Measurements from ENCODE around the gene POPDC3. TPM values are rescaled to one million over a fixed set of nuclear protein-coding genes. Genes with fewer than 3 reads are reported as not detected.

POPDC3 gene
- total RNA-seq, 1 donor from 2014 or later: 10.9 TPM

DNA sequence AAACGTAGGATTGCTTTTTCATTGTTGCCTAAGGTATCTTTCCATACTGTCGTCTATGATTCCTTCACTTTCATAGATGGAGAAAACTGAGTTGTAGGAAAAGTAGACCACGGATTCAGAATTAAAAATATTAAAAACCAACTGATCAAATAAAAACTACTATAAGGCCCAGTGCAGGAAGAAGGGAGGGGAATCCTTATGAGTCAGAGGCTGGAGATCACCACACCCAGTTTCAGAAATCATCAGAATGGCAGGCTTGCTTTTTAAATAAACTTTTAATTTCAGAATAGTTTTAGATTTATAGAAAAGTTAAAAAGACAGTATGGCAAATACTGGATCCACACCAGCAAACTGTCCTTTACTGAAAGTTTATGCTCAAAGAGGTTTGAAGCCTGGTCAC, 32.0 kb upstream of the POPDC3 start:
- H3K27me3 Mint-ChIP-seq (ENCODE audit: unreplicated experiment): no peaks in the 10 kb centered on the region
- H3K27ac Mint-ChIP-seq (ENCODE audit: unreplicated experiment): no peak overlapping the region
- DNase-seq: no peak
- TF ChIP-seq, protein P1, sequence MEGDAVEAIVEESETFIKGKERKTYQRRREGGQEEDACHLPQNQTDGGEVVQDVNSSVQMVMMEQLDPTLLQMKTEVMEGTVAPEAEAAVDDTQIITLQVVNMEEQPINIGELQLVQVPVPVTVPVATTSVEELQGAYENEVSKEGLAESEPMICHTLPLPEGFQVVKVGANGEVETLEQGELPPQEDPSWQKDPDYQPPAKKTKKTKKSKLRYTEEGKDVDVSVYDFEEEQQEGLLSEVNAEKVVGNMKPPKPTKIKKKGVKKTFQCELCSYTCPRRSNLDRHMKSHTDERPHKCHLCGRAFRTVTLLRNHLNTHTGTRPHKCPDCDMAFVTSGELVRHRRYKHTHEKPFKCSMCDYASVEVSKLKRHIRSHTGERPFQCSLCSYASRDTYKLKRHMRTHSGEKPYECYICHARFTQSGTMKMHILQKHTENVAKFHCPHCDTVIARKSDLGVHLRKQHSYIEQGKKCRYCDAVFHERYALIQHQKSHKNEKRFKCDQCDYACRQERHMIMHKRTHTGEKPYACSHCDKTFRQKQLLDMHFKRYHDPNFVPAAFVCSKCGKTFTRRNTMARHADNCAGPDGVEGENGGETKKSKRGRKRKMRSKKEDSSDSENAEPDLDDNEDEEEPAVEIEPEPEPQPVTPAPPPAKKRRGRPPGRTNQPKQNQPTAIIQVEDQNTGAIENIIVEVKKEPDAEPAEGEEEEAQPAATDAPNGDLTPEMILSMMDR (IDR thresholded peaks at IDR 0.05; ENCODE audit: partially characterized antibody, unreplicated experiment): no peak
- H3K36me3 Mint-ChIP-seq (ENCODE audit: unreplicated experiment): no peaks in the 10 kb centered on the region
- H3K4me3 Mint-ChIP-seq (ENCODE audit: unreplicated experiment): no peak overlapping the region
- no peaks in the 10 kb centered on the region for H3K9me3 Mint-ChIP-seq (ENCODE audit: unreplicated experiment)
- peaks cover 8% of the 10 kb centered on the region for H3K4me1 Mint-ChIP-seq (ENCODE audit: low read depth, unreplicated experiment)

DNA sequence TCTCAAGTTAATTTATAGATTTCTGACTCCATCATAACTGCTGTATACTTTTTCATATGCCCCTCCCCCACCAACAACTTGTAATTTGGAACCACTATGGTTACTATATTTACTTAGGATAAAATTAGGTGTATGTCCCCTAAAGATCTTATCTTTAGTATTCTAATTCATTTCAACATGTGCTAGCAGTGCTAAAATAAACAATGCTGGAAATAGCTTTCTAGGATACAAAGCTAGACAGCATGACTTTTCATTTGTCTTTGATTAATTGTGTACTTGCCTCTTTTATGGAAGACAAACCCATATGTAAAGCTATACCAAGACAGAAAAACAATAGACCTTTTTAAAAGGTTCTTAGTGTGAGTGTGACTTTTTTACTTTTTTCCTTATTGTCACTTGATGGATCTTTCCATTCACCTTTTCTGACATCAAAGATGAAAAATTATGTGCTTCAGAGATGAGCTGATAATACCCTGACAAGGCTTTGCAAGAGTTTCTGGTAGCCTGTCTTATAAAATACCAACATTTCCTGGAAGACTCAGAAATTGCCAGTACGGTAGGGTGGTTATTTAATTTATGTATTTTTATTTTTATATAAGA, 31.2 kb upstream of the POPDC3 start:
- Mint-ChIP-seq H3K36me3 (ENCODE audit: unreplicated experiment) (no peaks in the 10 kb centered on the region), H3K4me3 (ENCODE audit: unreplicated experiment) (no peak overlapping the region), H3K27me3 (ENCODE audit: unreplicated experiment) (peaks cover 2% of the 10 kb centered on the region), H3K4me1 (ENCODE audit: low read depth, unreplicated experiment) (peaks cover 8% of the 10 kb centered on the region), H3K27ac (ENCODE audit: unreplicated experiment) (no peak overlapping the region), H3K9me3 (ENCODE audit: unreplicated experiment) (no peaks in the 10 kb centered on the region)
- no peak for DNase-seq
- TF ChIP-seq, protein P1 (IDR thresholded peaks at IDR 0.05; ENCODE audit: partially characterized antibody, unreplicated experiment): no peak

DNA sequence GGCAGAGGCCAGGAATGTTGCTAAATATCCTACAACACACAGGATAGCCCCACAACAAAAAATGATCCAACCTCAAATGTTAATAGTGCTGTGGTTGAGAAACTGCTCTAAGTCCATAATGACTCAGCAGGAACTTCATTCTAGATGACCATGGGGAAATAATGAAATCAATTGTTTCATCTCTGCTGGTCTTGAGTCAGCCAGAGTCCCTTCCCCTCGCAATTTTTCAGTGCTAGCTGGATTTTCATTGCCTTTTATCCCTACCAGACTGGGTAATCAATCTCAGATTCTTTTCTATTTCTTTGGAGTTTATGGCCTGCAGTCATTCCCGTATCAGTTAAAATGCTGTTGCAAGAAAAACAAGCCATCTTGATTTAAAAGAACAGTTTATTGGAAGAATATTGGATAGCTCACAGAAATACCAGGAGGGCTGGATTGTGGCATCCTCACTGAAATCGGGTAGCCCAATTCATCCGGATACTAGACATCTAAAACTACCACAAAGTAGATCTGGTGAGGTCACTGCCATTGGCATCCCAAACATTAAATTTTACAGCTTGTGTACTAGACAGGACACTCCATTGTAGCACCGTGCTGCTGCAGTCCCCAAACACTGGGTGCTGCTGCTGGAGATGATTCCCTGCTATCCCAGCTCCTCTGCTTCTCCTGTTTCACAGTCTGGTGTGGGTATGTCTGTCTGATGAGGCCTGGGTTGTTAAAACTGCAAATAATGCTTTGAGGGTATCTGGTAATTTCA, 30.3 kb upstream of the POPDC3 start:
- Mint-ChIP-seq H3K36me3 (ENCODE audit: unreplicated experiment) (no peaks in the 10 kb centered on the region), H3K4me3 (ENCODE audit: unreplicated experiment) (no peak overlapping the region), H3K9me3 (ENCODE audit: unreplicated experiment) (no peaks in the 10 kb centered on the region), H3K27me3 (ENCODE audit: unreplicated experiment) (peaks cover 2% of the 10 kb centered on the region), H3K27ac (ENCODE audit: unreplicated experiment) (no peak overlapping the region), H3K4me1 (ENCODE audit: low read depth, unreplicated experiment) (peaks cover under 1% of the 10 kb centered on the region)
- no peak for DNase-seq
- TF ChIP-seq, protein P1 (IDR thresholded peaks at IDR 0.05; ENCODE audit: partially characterized antibody, unreplicated experiment): no peak

DNA sequence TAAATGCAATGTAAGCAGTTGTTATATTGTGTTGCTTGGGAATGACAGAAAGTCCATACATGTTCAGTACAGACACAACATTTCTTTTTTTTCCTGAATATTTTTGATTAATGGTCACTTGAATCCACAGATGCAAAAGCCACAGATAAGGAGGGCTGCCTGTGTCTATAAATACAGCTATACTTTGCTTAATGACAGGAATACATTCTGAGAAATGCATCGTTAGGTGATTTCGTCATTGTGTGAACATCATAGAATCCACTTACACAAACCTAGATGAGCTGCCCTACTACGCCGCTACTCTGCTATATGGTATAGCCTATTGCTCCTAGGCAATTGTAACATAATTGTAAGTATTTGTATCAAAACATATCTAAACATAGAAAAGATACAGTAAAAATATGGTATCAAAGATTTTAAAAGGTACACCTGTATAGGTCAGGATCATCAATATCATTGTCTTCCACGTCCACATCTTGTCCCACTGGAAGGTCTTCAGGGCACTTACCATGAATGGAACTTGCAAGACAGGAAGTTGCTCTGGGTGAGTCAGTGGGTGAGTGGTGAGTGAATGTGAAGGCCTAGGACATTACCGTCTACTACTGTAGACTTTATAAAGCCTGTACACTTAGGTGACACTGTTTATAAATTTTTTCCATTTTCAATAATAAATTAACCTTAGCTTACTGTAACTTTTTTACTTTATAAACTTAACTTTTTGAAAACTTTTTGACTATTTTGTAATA, 27.9 kb upstream of the POPDC3 start:
- TF ChIP-seq, protein P1 (IDR thresholded peaks at IDR 0.05; ENCODE audit: partially characterized antibody, unreplicated experiment): no peak
- Mint-ChIP-seq H3K36me3 (ENCODE audit: unreplicated experiment) (no peaks in the 10 kb centered on the region), H3K27me3 (ENCODE audit: unreplicated experiment) (peaks cover 2% of the 10 kb centered on the region), H3K27ac (ENCODE audit: unreplicated experiment) (no peak overlapping the region), H3K9me3 (ENCODE audit: unreplicated experiment) (no peaks in the 10 kb centered on the region), H3K4me1 (ENCODE audit: low read depth, unreplicated experiment) (no peaks in the 10 kb centered on the region), H3K4me3 (ENCODE audit: unreplicated experiment) (no peak overlapping the region)
- no peak for DNase-seq

Measured in glutamatergic neuron (in vitro differentiated cells).